Urinary bladder (tissue), 4 donors: Measurements from ENCODE around the gene GNAT2. TPM values are rescaled to one million over a fixed set of nuclear protein-coding genes. Genes with fewer than 3 reads are reported as not detected.

Source experiments
- DNase-seq: peaks from one replicate; pipeline ENCODE4 v3.0.0-alpha.2; 2015; ENCODE audit errors: extremely low spot score
- H3K27ac ChIP-seq: one replicate; pipeline ENCODE4 v1.5.1; 2013; ENCODE audit warnings: low read depth, mild to moderate bottlenecking, moderate library complexity
- H3K36me3 ChIP-seq: one replicate; pipeline ENCODE4 v1.6.1; 2013; ENCODE audit warnings: mild to moderate bottlenecking, moderate library complexity; ENCODE audit not compliant: insufficient read depth
- H3K4me1 ChIP-seq: one replicate; pipeline ENCODE4 v1.6.1; 2013; ENCODE audit warnings: mild to moderate bottlenecking, moderate library complexity; ENCODE audit not compliant: insufficient read depth
- H3K4me3 ChIP-seq: one replicate; pipeline ENCODE4 v1.5.1; 2013; ENCODE audit warnings: low read depth, low read length
- WGBS: extraction: QIAGEN DNeasy Blood & Tissue Kit; methylation state at CpG from one replicate; pipeline ENCODE4 v1.1.7; 2013; 5-methylcytosine and 5-hydroxymethylcytosine counted together
- polyA plus RNA-seq: library from polyadenylated mRNA; stranded (reverse); fragments of 200-250 nt; gene quantifications from one replicate; pipeline ENCODE4 v1.2.3, GENCODE V29; 2013
- total RNA-seq: library from RNA; depleted of rRNA; stranded (reverse); fragments of >200 nt; gene quantifications from one replicate; pipeline ENCODE4 v1.2.3, GENCODE V29; 2014
- donor health status: healthy with polysubstance abuse.
- donor health status: healthy.

GNAT2 gene
- total and polyA plus RNA-seq, 2 donors = not detected

DNA sequence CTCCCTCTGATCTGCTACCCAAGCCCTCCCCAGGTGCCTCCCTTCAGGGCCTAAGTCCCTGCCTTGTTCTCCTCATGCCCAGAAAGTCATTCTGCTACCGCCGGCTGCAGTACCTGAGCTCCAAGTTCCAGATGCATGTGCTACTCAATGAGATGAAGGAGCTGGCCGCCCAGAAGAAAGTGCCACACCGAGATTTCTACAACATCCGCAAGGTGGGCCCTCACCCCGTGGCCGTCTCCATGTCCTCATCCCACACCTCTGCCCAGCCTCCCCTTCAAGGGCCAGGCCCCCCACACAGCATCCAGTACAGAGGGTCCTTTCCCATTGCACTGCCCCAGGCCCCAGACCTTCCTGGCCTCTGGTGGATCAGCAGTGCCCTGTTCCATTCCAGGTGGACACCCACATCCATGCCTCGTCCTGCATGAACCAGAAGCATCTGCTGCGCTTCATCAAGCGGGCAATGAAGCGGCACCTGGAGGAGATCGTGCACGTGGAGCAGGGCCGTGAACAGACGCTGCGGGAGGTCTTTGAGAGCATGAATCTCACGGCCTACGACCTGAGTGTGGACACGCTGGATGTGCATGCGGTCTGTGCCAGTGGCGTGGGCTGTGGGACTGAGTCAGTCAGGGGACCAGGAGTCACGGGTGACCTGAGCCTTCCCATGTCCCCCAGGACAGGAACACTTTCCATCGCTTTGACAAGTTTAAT is 8.4 kb upstream of the GNAT2 start:
- H3K4me3 ChIP-seq = no peak overlapping the region
- H3K4me1 ChIP-seq = no peaks in the 10 kb centered on the region
- DNase-seq = no peak
- H3K27ac ChIP-seq = no peak overlapping the region
- WGBS = 92% methylated on average over 23 of the region's 23 CpGs
- H3K36me3 ChIP-seq = peaks cover 3% of the 10 kb centered on the region

DNA sequence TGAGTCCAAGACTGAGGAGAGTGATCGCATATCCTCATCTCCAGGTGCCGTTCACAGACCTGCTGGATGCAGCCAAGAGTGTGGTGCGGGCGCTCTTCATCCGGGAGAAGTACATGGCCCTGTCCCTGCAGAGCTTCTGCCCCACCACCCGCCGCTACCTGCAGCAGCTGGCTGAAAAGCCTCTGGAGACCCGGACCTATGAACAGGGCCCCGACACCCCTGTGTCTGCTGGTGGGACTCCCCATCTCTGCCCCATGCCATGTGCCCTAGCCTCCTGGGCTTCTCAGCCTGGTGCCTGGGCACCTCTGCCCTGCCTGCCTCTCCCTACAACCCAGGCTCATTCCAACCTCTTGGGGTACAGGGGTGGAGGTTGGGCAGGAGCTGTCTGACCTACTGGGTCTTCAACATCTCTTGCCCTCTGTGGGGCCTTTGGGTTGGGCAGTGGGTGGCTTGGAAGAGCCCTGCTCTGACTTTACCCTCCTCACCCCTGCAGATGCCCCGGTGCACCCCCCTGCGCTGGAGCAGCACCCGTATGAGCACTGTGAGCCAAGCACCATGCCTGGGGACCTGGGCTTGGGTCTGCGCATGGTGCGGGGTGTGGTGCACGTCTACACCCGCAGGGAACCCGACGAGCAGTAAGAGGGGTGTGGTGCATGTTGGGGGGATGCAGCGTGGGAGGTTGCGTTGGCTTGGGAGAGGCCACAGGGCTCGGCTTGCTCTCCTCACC is 7.4 kb upstream of the GNAT2 start:
- no peak overlapping the region for H3K27ac ChIP-seq
- no peak overlapping the region for H3K4me3 ChIP-seq
- 94% methylated on average over 21 of the region's 21 CpGs for WGBS
- no peak for DNase-seq
- peaks cover 3% of the 10 kb centered on the region for H3K36me3 ChIP-seq
- H3K4me1 ChIP-seq = no peaks in the 10 kb centered on the region

DNA sequence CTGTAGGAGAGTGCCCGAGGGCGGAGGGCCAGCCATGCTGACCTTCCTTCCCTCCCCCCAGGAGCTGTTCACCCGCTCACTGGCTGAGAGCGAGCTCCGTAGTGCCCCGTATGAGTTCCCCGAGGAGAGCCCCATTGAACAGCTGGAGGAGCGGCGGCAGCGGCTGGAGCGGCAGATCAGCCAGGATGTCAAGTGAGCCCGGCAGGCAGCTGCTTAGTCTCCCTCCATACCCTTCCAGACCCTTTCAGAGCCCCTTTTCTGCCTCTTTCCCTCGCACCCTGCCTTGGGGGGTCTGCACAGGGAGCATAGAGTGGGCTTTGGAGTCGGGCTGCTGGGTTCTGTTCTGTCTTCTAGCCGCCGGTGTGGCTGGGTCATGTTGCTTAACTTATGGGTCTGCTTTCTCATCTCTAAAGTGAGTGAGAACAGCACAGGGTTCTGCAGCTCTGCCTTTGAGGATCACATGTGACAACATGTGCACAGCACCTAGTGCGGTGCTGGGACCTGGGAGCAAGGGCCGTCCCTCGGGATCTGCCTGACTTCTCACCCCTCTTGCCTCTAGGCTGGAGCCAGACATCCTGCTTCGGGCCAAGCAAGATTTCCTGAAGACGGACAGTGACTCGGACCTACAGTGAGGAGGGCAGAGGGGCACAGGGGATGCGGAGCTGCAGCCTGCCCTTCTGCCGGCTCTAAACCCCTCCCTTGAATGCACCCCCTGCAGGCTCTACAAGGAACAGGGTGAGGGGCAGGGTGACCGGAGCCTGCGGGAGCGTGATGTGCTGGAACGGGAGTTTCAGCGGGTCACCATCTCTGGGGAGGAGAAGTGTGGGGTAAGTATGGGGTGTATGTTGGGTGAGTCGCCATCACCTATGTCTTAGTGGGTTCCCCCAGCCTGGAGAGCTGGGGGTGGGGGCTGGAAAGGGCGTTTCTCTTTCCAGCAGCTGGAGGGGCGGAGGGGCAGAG is 6.5 kb upstream of the GNAT2 start:
- DNase-seq = no peak
- no peaks in the 10 kb centered on the region for H3K4me1 ChIP-seq
- H3K27ac ChIP-seq = no peak overlapping the region
- 71% methylated on average over 32 of the region's 32 CpGs for WGBS
- H3K4me3 ChIP-seq = no peak overlapping the region
- H3K36me3 ChIP-seq = peaks cover 3% of the 10 kb centered on the region

DNA sequence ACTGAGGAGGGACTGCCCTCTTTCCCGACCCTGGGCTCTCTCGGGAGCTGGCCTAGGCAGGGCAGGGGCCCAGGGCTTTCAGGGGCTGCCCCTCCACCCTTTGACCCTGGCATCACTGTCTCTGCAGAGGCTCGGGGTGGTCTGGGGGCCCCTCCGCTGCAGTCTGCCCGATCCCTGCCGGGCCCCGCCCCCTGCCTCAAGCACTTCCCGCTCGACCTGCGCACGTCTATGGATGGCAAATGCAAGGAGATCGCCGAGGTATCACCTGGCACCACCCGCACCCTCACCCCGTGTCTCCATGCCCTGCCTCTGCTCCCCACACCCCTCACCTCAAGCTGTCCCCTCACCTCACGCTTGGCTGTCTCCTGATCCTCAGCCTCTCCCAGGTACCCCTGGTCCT is 5.8 kb upstream of the GNAT2 start:
- no peak for DNase-seq

DNA sequence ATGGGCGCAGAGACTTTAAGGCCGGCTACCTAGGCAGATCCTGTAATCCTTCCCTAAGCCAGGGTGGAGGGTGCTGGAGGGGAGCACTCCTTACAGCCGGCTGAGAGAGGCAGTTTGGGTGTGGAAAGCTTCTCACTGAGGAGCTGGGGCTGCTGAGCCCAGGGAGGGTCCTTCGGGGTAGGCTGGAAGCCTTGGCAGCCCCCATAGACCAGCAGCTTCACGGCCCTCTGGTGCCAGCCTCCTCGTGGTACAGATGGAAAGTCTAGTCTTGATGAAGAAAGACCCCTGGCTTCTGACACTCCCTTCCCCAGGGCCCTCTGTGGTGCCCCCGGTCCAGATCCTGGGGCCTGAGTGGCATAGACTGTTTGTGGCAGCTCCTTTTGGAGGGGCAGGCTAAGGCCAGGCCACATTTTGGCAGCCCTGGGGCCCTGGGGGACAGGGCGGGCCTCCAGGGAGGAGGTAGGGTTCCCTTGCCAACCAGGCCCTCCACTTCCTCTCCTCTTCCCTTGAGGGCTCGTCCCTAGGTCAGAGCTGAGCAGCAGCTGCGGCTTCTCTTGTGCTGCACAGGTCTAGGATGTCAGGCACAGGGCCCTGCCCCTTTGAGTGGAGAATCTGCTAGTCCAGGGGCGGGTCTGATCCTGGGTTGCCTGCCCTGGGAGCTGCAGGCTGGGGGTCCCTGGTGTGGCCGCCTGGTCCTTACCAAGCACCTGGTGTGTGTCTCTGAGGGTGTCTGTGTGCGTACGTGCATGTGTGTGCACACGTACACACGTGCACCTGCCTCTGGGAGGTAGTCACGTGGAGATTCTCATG is 5.0 kb upstream of the GNAT2 start:
- H3K36me3 ChIP-seq = peaks cover 3% of the 10 kb centered on the region
- no peak overlapping the region for H3K27ac ChIP-seq
- 69% methylated on average over 17 of the region's 17 CpGs for WGBS
- H3K4me3 ChIP-seq = no peak overlapping the region
- no peak for DNase-seq
- no peaks in the 10 kb centered on the region for H3K4me1 ChIP-seq

More for the DNA sequence above, 5.8 kb upstream of the GNAT2 start:
- Histone ChIP-seq H3K4me3 (no peak overlapping the region), H3K27ac (no peak overlapping the region), H3K4me1 (no peaks in the 10 kb centered on the region), H3K36me3 (peaks cover 3% of the 10 kb centered on the region)
- 77% methylated on average over 16 of the region's 16 CpGs for WGBS

DNA sequence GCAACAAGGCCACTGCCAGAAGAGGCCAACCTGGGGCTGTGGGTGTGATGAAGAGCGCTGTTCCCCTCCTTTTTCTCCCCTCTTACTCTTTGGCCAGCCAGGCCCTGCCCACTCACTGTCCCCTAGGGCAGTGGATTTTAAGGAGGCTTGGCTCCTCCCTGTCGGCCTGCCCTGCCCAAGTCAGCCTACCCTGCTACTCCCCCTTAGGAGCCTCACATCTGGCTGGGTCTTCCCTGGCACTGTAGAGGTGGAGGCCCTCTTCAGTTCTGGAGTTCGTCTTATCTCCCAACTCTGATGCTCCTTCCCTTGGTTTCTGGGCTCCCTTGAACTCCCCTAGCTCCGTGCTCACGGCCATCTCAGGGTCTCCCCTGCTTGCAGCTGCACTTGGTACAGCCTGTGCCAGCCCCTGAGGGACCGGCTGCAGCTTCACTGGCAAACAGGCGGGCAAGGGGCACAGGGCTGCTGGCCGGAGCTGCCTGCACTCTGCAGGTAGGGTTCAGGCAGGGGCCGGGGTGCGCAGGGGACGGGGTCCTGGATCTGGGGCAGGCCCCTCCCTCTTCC is 4.3 kb upstream of the GNAT2 start:
- DNase-seq = no peak
- Histone ChIP-seq H3K36me3 (peaks cover 3% of the 10 kb centered on the region), H3K4me1 (no peaks in the 10 kb centered on the region), H3K27ac (no peak overlapping the region), H3K4me3 (no peak overlapping the region)
- 49% methylated on average over 11 of the region's 11 CpGs for WGBS

DNA sequence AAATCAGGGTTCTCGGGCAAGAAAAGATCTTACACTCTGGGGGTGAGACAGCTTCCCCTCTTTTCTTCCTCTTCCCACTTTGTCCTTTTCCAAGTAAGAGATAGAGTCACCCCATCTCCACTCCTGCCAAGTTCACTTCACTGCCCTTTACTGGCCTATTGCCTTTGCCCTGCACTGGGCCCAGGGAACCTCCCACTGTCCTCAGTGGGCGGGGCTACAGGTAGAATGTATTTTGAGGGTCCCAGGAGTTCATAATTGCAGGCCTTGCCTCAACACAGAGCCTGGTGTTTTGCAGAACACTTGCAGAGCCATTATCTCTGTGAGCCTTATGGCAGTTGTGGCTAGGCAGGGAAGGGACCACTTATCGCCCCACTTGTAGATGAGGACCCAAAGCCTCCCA is 3.5 kb upstream of the GNAT2 start:
- DNase-seq = no peak
- no peak overlapping the region for H3K27ac ChIP-seq
- H3K4me3 ChIP-seq = no peak overlapping the region
- H3K36me3 ChIP-seq = peaks cover 3% of the 10 kb centered on the region
- 92% methylated on average over 3 of the region's 3 CpGs for WGBS
- no peaks in the 10 kb centered on the region for H3K4me1 ChIP-seq

DNA sequence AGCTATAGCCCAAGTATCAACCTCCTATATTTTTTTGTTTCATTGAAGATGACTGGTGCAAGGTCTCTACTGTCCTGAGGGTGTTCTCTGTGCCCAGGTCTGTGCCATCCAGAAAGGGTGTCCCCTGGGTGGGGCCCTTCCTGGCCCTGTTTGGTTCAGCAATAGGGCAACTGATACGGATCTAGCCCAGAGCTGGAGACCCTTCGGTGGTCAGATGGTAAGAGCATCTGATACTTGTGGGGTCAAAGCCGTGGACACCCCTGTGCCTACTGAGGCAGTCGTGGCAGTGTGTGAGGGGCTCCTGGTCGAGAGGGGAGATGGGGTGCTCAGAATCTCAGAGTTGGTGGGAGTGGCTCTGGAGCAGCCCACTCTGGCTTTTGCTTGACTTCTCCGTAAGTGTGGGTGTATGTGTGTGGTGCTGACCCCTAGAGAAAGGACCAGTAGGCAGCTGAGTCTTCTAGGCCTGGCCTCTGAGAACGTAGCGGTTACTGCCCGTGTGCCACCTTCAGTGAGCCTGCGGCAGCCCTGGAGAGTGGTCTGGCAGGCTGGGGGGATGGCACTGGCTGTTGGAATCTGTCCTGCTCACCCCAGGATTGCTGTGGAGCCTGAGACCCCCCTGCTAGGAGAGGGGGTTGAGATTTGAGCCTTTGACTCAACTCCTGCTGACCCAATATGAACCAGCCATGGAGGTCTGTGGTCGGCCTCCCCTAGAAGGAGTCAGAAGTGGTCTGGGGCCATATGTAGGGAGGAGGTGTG is 2.9 kb upstream of the GNAT2 start:
- Histone ChIP-seq H3K4me1 (no peaks in the 10 kb centered on the region), H3K27ac (no peak overlapping the region), H3K4me3 (no peak overlapping the region), H3K36me3 (peaks cover 3% of the 10 kb centered on the region)
- DNase-seq = no peak
- 83% methylated on average over 11 of the region's 11 CpGs for WGBS

DNA sequence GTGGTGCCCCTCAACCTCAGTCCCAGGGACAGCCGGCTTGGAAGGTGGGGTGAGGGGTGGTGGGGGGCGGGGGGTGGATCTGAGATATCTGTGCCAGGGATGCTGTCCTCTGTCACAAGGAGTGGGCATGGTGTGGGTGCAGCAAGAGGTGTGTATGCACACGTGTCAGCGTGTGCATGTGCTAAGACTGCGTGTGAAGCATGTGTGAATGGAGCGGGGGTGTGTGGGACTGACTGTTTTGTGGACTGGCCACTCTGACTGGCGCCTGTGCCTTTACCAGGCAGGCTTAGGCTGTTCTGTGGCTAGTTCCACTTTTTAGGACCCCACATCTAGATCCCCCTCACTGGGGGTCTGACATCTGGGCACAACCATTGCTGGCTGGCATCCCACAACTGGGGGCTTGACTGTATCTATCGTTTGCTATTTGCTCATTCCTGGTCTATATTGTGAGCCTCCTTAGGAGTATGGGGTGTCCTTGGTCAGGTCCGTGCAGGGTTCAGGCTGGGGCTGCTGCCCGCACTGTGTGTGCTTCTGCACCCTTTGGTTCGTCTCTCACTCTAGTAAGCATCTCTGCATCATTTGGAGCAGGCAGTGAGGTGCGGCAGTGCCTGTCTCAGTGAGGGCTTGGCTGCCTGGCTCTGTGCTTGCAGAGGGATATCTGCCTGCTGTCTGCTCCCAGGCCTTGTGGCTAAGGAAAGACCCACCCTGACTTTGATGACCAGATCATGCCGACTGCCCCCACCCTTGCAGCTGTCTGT is 2.1 kb upstream of the GNAT2 start:
- Histone ChIP-seq H3K4me1 (no peaks in the 10 kb centered on the region), H3K4me3 (peak overlapping the region; percentile 58), H3K36me3 (no peaks in the 10 kb centered on the region), H3K27ac (no peak overlapping the region)
- no peak for DNase-seq
- WGBS = 38% methylated on average over 13 of the region's 13 CpGs

DNA sequence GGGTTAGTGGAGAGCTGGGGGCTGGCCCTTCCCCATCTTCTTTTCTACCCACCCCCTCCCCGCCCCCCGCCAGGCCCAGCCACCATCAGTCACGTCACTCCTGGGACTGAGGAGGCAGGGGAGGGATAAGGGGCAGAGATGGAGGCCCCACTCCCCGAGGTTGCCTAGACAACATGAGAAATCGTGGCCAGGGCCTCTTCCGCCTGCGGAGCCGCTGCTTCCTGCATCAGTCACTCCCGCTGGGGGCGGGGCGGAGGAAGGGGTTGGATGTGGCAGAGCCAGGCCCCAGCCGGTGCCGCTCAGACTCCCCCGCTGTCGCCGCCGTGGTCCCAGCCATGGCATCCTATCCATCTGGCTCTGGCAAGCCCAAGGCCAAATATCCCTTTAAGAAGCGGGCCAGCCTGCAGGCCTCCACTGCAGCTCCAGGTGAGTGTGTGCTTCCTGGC is 1.4 kb upstream of the GNAT2 start:
- Histone ChIP-seq H3K4me1 (no peaks in the 10 kb centered on the region), H3K4me3 (peak overlapping the region; percentile 58), H3K36me3 (no peaks in the 10 kb centered on the region), H3K27ac (peak overlapping the region; percentile 80)
- WGBS = under 1% methylated on average over 18 of the region's 18 CpGs
- DNase-seq = peak; percentile 90

DNA sequence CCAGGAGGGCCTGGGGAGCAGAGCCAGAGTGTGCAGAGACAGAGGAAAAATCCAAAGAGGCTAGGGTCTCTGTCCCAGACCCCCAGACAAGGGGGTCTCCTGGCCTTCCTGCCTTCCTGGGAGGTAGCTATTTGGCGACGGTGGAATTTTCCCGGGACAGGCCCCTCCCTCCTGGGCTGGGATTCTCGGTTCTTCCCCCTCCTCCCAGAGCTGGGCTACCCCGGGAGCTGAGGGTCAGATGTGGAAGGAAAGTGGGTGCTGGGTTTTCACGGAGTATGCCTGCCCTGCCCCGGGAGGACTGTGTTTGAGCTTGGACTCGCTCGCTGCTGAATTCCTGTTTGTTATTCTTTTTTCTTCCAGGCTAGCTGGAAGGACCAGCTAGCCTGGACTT is 980 bp upstream of the GNAT2 start:
- Histone ChIP-seq H3K4me3 (peak overlapping the region; percentile 58), H3K27ac (peak overlapping the region; percentile 80), H3K36me3 (no peaks in the 10 kb centered on the region), H3K4me1 (no peaks in the 10 kb centered on the region)
- no peak for DNase-seq
- 0% methylated on average over 9 of the region's 9 CpGs for WGBS
